ENCODE measurements around the gene TM9SF1. TPM values are rescaled to one million over a fixed set of nuclear protein-coding genes. Genes with fewer than 3 reads are reported as not detected.

The TM9SF1 gene
- total RNA-seq, 1 experiment from 2014 or later = 67.8 TPM

DNA sequence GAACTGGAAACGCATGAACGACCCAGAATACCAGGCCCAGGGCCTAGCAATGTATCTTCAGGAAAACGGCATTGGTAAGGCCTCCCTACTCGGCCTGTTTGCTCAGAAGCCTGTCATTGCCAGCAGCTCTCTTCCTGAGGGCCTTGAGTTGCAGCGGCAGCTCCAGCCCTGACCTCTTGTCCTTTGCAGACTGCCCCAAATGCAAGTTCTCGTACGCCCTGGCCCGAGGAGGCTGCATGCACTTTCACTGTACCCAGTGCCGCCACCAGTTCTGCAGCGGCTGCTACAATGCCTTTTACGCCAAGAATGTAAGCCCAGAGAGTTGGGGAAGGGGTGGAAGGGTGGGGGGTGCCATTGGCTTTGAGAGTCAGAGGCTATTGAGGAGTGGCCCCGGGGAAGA is 37.9 kb downstream of the TM9SF1 start:
- ChIA-PET CTCF (interaction anchor here (1.0 to 6.8 kb wide), 2 partner anchors 9 to 31 kb away, joined by 3 to 141 read pairs; partner anchors contain the start of genes PSME2 and RNF31), POLR2A (interaction anchor here (0.8 to 4.6 kb wide), 3 partner anchors 10 to 44 kb away, joined by 3 to 14 read pairs (median 3); partner anchors contain the start of genes PSME2 and RNF31)
- intact Hi-C loops (cut with micrococcal nuclease) = no loop called here
- Mint-ChIP-seq H3K36me3 (ENCODE audit: insufficient read depth, unreplicated experiment) (peaks cover 81% of the 10 kb centered on the region), H3K27ac (ENCODE audit: low read depth, unreplicated experiment) (no peak overlapping the region), H3K9me3 (ENCODE audit: unreplicated experiment) (no peaks in the 10 kb centered on the region), H3K4me3 (ENCODE audit: unreplicated experiment) (no peak overlapping the region), H3K4me1 (ENCODE audit: insufficient read depth, unreplicated experiment) (peaks cover 11% of the 10 kb centered on the region), H3K27me3 (ENCODE audit: insufficient read depth, unreplicated experiment) (no peaks in the 10 kb centered on the region)
- TF ChIP-seq, protein P1, sequence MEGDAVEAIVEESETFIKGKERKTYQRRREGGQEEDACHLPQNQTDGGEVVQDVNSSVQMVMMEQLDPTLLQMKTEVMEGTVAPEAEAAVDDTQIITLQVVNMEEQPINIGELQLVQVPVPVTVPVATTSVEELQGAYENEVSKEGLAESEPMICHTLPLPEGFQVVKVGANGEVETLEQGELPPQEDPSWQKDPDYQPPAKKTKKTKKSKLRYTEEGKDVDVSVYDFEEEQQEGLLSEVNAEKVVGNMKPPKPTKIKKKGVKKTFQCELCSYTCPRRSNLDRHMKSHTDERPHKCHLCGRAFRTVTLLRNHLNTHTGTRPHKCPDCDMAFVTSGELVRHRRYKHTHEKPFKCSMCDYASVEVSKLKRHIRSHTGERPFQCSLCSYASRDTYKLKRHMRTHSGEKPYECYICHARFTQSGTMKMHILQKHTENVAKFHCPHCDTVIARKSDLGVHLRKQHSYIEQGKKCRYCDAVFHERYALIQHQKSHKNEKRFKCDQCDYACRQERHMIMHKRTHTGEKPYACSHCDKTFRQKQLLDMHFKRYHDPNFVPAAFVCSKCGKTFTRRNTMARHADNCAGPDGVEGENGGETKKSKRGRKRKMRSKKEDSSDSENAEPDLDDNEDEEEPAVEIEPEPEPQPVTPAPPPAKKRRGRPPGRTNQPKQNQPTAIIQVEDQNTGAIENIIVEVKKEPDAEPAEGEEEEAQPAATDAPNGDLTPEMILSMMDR (IDR thresholded peaks at IDR 0.05; ENCODE audit: unreplicated experiment) = no peak
- no TSS peak for BruUV-seq (replicated peaks)
- no peak for DNase-seq (ENCODE audit: unreplicated experiment)

DNA sequence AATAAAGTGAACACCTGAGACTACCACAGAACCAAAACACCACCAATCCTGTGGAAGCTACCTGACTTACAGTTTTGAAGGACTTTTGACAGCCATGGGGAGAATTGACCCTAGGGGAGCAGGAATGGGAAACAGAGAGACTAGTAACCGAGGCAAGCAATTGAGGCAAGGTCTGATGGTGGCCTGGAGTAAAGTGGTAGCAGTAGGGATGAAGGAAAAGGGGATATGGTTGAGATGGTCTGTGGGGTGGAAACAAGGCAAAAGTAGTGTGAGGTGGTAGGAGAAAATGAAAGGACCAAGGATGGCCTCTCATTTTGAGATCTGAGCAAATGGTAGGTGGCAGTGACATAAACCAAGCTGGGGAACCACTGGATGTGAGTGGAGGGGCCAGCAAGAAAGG is 38.4 kb downstream of the TM9SF1 start:
- H3K4me1 Mint-ChIP-seq (ENCODE audit: insufficient read depth, unreplicated experiment) = peaks cover 11% of the 10 kb centered on the region
- no peak overlapping the region for H3K4me3 Mint-ChIP-seq (ENCODE audit: unreplicated experiment)
- ChIA-PET POLR2A (interaction anchor here (0.7 to 4.6 kb wide), 4 partner anchors 10 to 43 kb away, joined by 3 to 14 read pairs (median 4); partner anchors contain the start of genes PSME2 and RNF31), CTCF (interaction anchor here (1.0 to 6.8 kb wide), 2 partner anchors 9 to 31 kb away, joined by 3 to 141 read pairs; partner anchors contain the start of genes PSME2 and RNF31)
- H3K27me3 Mint-ChIP-seq (ENCODE audit: insufficient read depth, unreplicated experiment) = no peaks in the 10 kb centered on the region
- no TSS peak for BruUV-seq (replicated peaks)
- DNase-seq (ENCODE audit: unreplicated experiment) = no peak
- H3K36me3 Mint-ChIP-seq (ENCODE audit: insufficient read depth, unreplicated experiment) = peaks cover 81% of the 10 kb centered on the region
- H3K27ac Mint-ChIP-seq (ENCODE audit: low read depth, unreplicated experiment) = no peak overlapping the region
- TF ChIP-seq, protein P1 (IDR thresholded peaks at IDR 0.05; ENCODE audit: unreplicated experiment) = no peak
- H3K9me3 Mint-ChIP-seq (ENCODE audit: unreplicated experiment) = no peaks in the 10 kb centered on the region
- intact Hi-C loops (cut with micrococcal nuclease) = no loop called here

DNA sequence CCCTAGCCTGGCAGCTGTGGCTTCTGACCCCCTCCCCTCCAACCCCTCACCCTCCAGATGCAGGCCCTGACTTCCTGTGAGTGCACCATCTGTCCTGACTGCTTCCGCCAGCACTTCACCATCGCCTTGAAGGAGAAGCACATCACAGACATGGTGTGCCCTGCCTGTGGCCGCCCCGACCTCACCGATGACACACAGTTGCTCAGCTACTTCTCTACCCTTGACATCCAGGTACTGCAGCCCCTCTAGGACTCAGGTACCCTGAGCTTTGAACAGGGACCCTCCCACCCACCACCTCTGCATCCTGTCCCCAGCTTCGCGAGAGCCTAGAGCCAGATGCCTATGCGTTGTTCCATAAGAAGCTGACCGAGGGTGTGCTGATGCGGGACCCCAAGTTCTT is 40.1 kb downstream of the TM9SF1 start:
- BruUV-seq (replicated peaks) = no TSS peak
- no peak overlapping the region for H3K4me3 Mint-ChIP-seq (ENCODE audit: unreplicated experiment)
- no peaks in the 10 kb centered on the region for H3K9me3 Mint-ChIP-seq (ENCODE audit: unreplicated experiment)
- no peak for DNase-seq (ENCODE audit: unreplicated experiment)
- ChIA-PET POLR2A (interaction anchor here (0.7 to 4.6 kb wide), 5 partner anchors 8 to 45 kb away, joined by 3 to 14 read pairs (median 3); partner anchors contain the start of genes EMC9, PSME2 and RNF31), CTCF (interaction anchor here (1.0 kb wide), 1 partner anchor 178 kb away, joined by 3 read pairs; no protein-coding TSS in a partner anchor)
- intact Hi-C loops (cut with micrococcal nuclease) = no loop called here
- H3K27ac Mint-ChIP-seq (ENCODE audit: low read depth, unreplicated experiment) = no peak overlapping the region
- peaks cover 2% of the 10 kb centered on the region for H3K4me1 Mint-ChIP-seq (ENCODE audit: insufficient read depth, unreplicated experiment)
- H3K27me3 Mint-ChIP-seq (ENCODE audit: insufficient read depth, unreplicated experiment) = no peaks in the 10 kb centered on the region
- H3K36me3 Mint-ChIP-seq (ENCODE audit: insufficient read depth, unreplicated experiment) = peaks cover 75% of the 10 kb centered on the region
- TF ChIP-seq, protein P1 (IDR thresholded peaks at IDR 0.05; ENCODE audit: unreplicated experiment) = no peak

DNA sequence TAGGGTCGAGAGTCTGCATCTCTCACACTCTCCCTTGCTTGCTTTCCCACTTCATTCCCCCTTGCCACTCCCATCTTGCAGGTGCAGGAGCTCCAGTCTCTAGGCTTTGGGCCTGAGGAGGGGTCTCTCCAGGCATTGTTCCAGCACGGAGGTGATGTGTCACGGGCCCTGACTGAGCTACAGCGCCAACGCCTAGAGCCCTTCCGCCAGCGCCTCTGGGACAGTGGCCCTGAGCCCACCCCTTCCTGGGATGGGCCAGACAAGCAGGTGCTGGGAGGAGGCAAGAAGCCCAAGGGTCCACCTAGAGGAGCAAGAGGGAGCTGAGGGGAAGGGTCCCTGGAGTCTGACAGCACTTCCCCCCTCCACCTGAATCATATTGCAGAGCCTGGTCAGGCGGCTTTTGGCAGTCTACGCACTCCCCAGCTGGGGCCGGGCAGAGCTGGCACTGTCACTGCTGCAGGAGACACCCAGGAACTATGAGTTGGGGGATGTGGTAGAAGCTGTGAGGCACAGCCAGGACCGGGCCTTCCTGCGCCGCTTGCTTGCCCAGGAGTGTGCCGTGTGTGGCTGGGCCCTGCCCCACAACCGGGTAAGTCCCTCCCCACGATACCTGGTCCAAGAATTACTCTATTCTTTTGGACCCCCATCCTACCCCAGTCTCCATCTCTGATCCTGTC is 43.7 kb downstream of the TM9SF1 start:
- no peaks in the 10 kb centered on the region for H3K4me1 Mint-ChIP-seq (ENCODE audit: insufficient read depth, unreplicated experiment)
- ChIA-PET POLR2A (interaction anchor here (0.9 to 2.6 kb wide), 3 partner anchors 10 to 16 kb away, joined by 3 to 9 read pairs (median 4); partner anchors contain the start of genes EMC9, IRF9 and PSME1), CTCF (interaction anchor here (0.7 to 10.3 kb wide), 5 partner anchors 9 to 592 kb away, joined by 3 to 141 read pairs (median 3); partner anchors contain the start of gene IRF9)
- H3K36me3 Mint-ChIP-seq (ENCODE audit: insufficient read depth, unreplicated experiment) = peaks cover 66% of the 10 kb centered on the region
- DNase-seq (ENCODE audit: unreplicated experiment) = no peak
- no peak overlapping the region for H3K4me3 Mint-ChIP-seq (ENCODE audit: unreplicated experiment)
- intact Hi-C loops (cut with micrococcal nuclease) = no loop called here
- no peak overlapping the region for H3K27ac Mint-ChIP-seq (ENCODE audit: low read depth, unreplicated experiment)
- H3K27me3 Mint-ChIP-seq (ENCODE audit: insufficient read depth, unreplicated experiment) = no peaks in the 10 kb centered on the region
- BruUV-seq (replicated peaks) = no TSS peak
- H3K9me3 Mint-ChIP-seq (ENCODE audit: unreplicated experiment) = no peaks in the 10 kb centered on the region
- TF ChIP-seq, protein P1 (IDR thresholded peaks at IDR 0.05; ENCODE audit: unreplicated experiment) = no peak

Data from MCF 10A (cell line).